GM04503 (cell line): ENCODE measurements around the gene PLA2G7.
"Not testable (repeated sequence)": the region's sequence is repeated elsewhere in the genome, so short reads cannot be mapped to it uniquely, and the experiment has no call there.

Experiments used
- DNase-seq: peaks from one replicate; pipeline ENCODE4 v3.0.0-alpha.2; 2012; ENCODE audit warnings: low read depth

PLA2G7 gene

DNA sequence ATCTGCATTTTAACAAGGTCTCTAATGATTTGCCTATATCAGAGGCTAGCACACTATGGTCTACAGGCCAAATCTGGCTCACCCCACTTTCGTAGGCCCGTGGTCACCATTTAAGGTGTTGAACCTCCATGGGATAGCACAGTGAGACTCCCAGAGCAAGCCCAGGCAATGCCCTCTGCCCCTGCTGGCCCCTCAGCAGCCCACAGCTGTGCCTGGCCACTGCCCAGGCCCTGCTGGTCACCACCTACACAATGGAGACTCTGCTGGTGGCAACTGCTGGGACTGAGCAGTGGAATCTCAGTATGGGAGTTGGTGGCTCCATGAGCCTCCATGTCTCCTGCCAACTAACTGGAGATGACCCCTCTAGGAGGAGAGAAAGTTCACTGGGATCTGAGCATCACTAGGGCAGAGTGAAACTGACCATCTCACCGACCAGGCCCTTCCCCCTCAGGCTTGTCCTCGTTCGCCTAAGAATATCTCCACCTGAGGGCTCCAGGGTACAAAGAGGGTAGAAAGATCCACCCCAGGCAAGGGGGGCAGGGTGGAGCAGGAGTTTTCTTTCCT, 13.8 kb upstream of the PLA2G7 start:
- no peak for DNase-seq

DNA sequence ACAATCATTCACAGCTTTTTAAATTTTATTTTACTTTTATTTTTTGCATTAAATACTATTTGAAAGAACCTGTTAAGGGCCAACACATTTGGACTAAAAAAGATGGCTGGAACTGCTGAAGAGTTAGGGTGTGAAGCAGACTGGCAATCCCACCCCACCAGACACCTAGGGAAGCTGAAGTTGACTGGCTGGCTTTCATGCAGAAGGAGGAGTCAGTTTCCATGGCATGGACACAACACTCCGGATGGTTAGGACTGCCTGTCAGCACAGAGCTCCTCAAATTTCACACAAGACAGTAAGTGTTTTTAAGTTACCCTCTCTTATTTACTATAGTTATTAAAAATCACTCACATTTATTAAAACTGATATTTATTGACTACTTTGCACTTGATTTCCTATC, 11.5 kb upstream of the PLA2G7 start, which contains the start of gene ANKRD66:
TSS of gene ANKRD66 (plus strand) at position 238 of the 400 bp plus-strand sequence. CDS start 5,016 bp downstream, outside the sequence.
- DNase-seq: no peak

DNA sequence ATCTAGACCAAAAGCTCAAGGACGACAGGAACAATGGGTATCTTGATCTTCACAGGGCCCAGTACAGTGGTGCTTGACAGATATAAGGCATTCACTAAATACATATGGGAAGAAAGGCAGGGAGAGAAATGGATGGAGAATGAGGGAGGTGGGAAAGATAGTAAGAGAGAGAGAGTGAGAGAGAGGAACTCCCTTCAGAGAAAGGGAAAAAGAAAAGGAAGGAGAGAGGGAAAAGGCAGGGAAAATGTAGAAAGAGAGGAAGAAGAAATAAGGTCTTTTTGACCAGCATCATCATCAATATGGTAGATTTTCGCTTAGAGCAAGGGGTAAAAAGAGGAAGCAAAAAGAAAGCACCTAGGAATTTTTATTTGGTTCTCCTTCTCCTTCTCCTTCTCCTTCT, 10.8 kb upstream of the PLA2G7 start:
- no peak for DNase-seq

DNA sequence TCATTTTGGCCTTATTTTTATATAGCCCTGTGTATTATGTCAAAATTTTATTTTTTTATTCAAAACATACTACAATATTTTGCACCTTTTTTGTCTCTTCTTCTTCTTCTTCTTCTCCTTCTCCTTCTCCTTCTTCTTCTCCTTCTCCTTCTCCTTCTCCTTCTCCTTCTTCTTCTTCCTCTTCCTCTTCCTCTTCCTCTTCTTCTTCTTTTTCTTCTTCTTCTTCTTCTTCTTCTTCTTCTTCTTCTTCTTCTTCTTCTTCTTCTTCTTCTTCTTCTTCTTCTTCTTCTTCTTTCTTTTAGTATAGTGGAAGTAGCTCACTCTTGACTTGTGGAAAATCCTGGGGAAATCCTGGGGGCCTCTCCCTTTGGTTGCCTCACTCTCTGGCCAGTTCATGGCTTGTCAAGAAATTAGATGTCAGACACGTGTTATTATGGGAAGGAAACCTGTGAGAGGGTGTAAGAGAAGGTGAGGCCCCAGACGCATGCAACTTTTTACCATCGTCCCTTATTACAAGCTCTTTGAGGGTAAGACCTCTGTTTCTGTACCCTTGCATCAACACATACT, 9.1 kb upstream of the PLA2G7 start:
- DNase-seq: not testable (repeated sequence)

DNA sequence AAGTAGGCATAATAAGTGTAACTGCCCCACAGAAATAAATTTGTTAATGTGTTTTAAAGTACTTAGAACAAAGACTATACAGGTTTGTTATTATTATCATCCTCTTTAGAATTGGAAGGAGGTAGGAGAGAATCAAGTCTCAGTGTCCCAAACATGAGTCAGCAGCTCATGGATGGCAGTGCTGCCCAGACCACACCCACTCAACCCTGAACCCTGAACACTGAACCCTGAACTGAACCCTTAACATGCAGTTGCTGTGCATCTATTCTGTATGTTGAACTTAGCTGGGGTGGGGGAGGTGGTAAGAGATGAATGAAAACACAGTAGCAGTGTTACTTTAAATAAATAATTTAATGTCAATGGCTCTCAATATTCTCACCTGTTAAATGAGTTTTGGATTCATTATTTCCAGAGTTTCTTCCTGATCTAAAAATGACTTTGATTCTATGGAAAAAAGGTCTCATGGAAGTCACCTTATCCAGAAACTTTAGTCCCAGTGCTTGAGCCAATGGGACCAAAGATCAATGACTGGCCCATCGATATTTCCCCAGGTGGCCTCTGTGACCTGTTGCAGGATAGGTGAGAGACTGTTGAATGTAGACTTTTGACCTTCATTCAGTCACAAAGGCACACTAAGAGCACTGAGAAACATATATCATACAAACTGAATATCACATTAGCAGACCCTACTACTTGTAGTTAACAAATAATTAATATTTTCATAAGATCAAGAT, 8.4 kb upstream of the PLA2G7 start:
- no peak for DNase-seq

DNA sequence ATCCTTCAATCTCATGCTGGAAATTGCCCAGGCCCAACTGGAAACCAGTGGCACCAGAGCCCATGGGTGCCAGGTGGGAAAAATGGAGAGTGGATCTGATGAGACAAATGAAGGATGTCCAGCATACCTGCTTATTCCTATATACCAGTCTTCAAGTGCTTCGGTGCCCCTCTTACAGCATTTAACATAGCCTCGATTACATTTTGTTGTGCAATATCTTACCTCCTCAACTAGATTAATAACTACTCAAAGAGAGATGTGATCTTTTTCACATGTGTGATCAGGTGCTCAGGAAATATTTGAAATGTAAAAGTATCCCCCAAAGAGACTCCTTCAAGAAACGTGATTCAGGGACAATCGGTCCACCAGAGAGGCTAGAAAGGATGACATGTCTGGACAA, 6.7 kb upstream of the PLA2G7 start:
- DNase-seq: no peak

DNA sequence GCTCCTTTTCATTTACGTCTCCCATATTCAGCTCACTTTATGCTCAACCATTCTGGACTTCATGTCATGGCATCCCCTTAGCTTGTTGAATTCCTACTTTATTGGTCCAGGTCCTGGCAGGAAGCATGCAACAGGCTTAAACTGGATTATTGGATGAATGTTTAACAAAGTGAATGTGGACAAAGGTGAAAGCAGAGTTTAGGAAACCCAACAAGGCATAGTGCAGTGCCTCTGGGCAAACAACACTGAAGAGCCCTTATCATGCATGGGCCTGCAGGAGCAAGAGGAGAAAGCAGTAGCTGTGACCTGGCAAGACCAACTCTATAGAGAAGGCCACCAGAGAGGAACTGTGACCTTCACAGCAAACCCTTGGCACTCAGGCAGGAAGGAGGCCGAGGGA, 6.3 kb upstream of the PLA2G7 start:
- DNase-seq: no peak

DNA sequence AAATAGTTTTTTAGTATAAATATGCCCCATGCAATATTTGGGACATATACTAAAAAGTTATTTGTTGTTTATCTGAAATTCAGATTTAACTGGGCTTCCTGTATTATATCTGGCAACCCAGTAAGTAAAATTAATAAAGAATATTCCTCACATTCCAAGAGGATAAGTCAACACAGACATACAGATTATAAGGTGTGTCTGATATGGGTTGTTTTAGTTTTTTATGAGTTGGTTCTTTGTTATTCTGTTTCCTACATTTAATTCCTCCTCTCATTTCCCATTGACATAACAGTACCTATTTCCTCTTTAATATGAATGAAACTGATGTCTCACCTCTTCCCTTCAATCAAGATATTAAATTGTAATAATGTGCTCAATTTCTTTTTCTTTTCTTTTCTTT, 1.7 kb upstream of the PLA2G7 start:
- DNase-seq: no peak

DNA sequence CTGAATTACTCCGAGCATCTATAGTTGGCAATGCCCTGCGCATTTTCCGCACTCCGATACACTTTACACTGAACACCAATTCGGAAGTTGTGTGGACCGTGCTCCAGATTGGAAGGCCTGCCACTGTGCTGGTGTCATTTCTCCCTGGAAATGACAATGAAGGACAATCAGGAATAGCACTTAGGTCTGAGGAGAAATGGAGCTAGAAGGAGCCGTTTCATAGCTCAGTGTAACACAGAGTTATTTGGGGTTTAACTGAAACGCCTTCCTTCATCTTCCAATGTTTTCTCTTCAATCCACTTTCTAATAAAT, 501 bp upstream of the PLA2G7 start:
- no peak for DNase-seq

DNA sequence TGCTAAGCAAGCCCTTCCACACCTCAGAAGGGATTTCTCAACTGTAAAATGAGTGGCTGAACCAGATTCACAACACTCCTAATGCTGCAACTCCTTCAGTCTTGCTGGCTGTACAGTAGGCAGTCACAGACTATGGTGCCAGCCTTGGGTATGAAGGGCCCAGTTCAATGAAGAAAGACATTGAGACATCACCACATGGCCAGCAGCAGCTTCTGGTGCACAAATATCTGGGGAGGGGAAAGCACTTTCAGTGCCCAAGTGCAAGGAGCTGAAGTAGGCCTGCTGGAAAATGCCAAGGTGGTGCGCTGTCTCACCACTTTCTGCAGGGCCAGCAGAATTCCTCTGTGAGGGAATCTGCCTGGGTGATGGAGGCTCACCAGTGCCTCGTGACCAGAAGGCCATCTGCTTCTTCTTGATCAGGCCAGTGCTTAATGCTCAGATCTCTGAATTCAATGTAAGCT, 1.8 kb downstream of the PLA2G7 start:
- no peak for DNase-seq

DNA sequence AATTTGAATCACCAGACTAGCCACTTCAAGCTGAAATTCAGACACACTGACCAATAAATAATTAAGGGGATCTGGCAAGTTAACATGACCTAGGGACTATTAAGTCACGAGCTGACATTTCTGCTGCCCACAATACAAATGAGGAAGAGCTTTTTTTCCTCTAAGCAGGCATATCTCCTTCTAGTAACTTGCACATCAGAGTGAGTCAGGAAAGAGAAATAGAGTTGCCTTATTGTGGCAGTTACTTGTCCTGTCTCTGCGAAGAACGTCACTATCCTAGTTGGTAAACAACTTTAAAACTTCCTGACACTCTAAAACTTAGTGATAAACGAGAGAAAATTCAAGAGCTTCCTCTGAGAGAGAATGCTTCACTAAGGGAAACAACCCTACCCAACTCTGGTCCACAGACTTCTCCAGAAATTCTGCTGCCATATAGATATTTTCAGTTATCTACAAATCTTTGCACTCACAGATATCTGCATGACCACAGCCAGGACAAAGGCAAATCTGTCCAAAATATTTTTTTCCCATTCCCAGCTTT, 4.2 kb downstream of the PLA2G7 start:
- no peak for DNase-seq

DNA sequence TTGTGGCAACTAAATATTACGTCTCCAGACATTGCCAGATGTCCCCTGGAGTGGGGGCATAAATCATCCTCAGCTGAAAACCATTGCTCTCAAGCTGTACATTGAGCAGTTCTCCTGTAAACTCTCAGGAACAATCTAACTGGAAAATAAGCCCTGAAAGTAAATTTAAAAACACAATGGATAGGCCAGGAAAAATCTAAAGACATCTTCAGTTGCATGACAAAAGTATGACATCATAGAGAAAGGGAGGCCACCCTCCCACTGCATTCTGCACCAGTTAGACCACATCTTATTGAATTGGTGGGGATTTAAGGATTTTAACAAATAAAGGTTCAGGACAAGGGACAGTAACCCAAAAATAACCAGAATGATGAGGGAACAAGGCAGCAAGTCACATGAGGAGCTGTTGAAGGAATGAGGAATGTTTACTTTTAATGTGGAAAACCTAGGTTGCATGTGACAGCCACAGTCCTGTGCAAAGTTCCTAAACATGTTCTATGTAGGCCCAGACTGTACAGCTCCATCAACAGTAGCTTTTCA, 5.3 kb downstream of the PLA2G7 start:
- no peak for DNase-seq

DNA sequence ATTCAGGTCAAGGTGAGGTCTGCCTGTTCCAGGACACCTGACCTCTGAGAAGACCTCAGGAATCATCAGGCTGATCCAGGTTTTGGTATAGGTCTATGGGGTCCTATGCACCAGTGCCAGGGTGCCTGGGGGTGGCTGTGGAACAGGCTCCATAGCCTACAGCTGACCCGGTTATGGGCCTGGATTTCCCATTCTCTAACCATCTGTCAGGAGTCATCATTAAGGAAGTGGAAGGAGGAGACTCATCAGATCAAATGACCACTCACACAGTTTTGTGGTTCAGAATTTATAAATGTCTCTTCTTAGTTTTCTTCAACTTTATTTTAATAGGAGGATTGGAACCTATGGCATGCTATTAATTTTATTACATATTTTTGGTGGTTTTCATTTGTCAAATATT, 14.8 kb downstream of the PLA2G7 start:
- no peak for DNase-seq

DNA sequence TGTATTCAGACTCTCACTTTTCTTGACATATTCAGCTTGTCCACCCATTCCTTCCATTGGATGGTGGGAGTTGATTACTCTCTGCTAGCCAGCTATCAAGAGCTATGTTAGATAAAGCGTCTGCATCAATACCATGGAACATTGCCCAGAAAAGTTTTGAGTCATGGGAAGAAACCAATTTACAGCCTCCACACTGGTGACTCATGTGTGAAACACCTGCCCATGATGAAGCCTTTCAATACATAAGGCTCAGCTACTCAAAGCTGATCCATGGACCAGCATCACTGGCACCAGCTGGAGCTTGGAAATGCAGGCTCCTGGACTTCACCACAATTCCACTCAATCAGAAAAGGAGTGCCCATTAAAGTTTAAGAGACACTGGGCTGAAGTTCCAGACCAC, 16.1 kb downstream of the PLA2G7 start:
- no peak for DNase-seq

DNA sequence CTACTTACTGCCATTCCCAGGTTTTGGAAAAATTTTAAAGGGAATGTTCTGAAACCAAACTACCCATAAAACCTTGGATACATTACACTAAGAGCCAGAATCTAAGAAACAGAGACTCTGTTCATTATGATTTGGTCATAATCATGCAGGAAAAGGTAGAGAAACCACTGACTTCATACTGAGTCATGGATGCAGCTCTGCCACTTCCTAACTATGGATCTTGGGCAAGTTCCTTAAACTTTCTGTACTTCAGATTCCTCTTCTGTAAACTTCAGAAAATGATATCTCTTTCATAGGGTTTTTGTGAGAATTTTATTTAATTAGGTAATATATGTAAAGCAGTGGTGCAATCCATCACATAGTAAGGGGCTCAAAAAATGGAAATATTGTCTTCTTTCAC, 20.0 kb downstream of the PLA2G7 start:
- DNase-seq: no peak

DNA sequence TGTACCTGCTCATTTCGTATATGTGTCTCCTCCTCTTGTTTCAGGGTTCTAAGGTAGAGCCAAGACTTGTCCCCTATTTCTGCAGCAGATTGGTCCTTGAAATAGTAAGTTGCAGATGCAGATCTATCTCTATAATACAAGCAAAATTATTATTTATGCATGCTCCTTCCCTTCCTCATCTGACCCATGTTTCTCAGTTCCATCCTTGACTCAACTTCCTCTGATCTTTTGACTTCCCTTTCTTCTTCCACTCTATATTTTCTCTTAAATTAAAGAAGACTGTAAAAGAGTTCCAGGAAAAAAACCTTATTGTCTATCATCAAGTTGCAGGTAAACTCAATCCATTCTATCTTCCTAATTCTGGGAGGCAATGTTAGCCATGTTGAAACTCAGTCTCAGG, 23.7 kb downstream of the PLA2G7 start:
- no peak for DNase-seq

DNA sequence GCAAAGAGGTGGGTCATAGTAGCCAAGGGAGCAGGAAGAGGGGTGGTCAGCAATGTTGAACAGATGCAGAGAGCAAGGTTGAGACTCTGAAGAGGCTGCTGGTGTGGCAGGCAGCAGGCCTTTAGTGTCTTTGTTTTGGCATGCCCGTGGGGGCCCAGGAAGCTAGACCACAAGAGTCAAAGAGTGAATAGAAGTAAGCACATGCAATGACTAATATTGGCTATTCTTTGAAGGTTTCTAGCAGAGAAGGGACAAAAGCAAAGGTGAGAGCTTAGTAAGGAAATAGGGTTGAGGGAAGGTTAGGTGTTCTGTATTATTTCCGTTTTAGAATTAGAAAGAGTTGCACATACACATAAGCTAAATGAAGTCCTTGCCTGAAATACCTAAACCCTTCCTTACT, 28.7 kb downstream of the PLA2G7 start:
- DNase-seq: no peak

DNA sequence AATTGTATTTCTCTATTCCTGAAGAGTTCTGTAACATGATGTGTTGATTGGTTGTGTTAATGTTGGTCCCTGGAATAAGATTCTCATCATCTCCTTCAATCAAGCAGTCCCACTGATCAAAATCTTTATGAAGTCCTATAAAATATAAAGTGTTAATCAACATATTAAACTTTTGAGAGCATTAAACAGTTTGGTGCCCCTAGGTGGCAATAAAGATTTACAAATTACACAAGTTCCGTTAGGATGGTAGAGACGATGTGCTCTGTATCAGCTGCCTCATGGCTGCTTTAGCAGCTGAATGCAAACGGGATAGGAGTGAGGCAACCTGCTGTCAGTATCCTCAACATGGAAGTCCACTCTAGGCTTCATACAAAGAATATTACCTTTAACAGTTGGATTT, 30.6 kb downstream of the PLA2G7 start:
- no peak for DNase-seq

DNA sequence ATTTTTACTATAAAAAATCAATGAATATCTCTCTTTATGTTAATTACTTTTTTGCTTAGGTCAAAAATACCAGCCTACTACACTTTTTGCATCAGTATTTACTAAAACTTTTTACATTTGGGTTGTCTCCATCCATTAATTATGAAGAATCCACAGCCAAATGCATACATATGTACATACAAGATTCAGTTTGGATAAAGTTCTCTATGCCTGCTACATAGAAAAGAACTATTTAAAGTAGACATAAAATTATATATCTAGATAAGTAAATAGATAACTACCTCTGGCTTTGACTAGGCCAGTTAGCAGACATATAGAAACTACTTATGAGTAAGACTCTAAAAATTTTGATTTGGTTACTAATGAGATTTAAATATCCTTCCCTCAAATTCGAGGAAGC, 35.2 kb downstream of the PLA2G7 start:
- no peak for DNase-seq

DNA sequence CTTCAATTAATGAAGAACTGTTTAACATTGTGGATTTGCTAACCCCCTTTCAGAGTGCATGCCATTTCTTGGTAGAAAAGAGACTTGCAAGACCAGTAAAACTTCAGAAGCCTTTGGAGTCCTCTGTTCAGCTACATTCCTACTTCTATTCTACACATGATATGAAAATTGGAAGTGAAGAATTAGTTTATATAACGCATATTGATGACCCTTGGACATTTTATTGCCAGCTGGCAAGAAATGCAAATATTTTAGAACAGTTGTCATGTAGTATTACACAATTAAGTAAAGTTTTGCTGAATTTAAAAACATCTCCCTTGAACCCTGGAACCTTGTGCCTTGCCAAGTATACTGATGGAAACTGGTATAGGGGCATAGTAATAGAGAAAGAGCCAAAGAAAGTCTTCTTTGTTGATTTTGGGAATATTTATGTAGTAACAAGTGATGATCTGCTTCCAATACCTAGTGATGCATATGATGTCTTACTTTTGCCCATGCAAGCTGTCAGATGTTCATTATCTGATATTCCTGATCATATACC, 44.2 kb downstream of the PLA2G7 start:
- no peak for DNase-seq

DNA sequence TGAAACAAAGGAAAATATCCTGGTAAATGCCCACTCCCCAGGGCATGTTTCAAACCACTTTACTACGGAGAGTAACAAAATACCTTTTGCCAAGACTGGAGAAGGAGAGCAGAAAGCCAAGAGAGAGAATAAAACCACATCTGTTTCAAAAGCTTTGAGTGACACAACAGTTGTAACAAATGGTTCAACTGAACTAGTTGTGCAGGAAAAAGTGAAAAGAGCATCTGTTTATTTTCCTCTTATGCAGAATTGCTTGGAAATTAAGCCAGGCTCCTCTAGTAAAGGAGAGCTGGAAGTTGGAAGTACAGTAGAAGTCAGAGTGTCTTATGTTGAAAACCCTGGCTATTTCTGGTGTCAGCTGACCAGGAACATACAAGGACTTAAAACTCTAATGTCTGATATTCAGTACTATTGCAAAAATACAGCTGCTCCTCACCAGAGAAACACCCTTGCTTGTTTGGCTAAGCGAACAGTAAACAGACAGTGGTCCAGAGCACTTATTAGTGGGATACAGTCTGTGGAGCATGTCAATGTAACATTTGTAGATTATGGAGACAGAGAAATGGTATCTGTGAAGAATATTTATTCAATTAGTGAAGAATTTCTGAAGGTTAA, 44.9 kb downstream of the PLA2G7 start:
- DNase-seq: no peak

DNA sequence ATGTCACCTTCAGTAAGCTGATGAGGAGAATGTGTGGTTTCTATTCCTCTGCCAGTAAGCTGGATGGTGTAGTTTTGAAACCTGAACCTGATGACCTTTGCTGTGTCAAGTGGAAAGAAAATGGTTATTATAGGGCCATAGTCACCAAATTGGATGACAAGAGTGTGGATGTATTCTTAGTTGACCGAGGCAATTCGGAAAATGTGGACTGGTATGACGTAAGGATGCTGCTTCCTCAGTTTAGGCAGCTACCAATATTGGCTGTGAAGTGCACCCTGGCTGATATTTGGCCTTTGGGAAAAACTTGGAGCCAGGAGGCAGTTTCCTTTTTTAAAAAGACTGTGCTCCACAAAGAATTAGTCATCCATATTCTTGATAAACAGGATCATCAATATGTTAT, 45.5 kb downstream of the PLA2G7 start:
- no peak for DNase-seq

DNA sequence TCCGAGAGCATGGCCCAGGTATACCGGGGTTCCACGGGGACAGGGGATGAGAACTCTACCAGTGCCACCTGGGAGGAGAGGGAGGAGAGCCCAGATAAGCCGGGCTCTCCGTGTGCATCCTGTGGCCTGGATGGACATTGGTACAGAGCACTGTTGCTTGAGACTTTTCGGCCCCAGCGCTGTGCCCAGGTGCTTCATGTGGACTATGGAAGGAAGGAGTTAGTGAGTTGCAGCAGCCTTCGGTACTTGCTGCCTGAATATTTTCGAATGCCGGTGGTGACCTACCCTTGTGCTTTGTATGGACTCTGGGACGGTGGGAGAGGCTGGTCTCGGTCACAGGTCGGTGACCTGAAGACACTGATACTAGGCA, 46.2 kb downstream of the PLA2G7 start:
- no peak for DNase-seq
